RWPE1 (cell line): ENCODE measurements around the gene ITM2B.

ENCODE experiments used
- CTCF ChIA-PET: fragments of 350-600 bp; sonication (Branson Sonifier 250); formaldehyde crosslinking; extraction: SDS; loops from one replicate; lab custom pipeline; 2021; lab: Yijun Ruan, JAX
- POLR2A ChIA-PET: fragments of 400-600 bp; formaldehyde crosslinking; extraction: SDS; loops from one replicate; lab custom pipeline; 2020; ENCODE audit warnings: antibody characterized with exemption; ENCODE audit not compliant: low non-redundant PET; lab: Yijun Ruan, JAX
- DNase-seq: peaks from one replicate; pipeline ENCODE4 v3.0.0; 2012; ENCODE audit warnings: low spot score
- H3K27ac ChIP-seq: fragments of 450-650 bp; 2 replicates; pipeline ENCODE4 v1.5.1; 2017
- CTCF ChIP-seq: fragments of 450-650 bp; conservative IDR thresholded peaks from 2 replicates; pipeline ENCODE4 v1.5.1; 2017; ENCODE audit warnings: low read depth, mild to moderate bottlenecking

Gene ITM2B

GRCh38 chr13:48317511-48318376 is 84.7 kb downstream of the ITM2B start:
- no peak overlapping the region for H3K27ac ChIP-seq
- POLR2A ChIA-PET = no interaction called here
- CTCF ChIA-PET = no interaction called here
- TF ChIP-seq CTCF = no peak
- no peak for DNase-seq

- ChIA-PET CTCF (no interaction called here), POLR2A (no interaction called here)
- no peak overlapping the region for H3K27ac ChIP-seq
- TF ChIP-seq CTCF = no peak
- no peak for DNase-seq
Observed at GRCh38 chr13:48318377-48318811, 85.4 kb downstream of the ITM2B start.

- CTCF ChIA-PET = no interaction called here
- DNase-seq = no peak
Observed at GRCh38 chr13:48318821-48319511, 86.0 kb downstream of the ITM2B start.

More at GRCh38 chr13:48318821-48319511, 86.0 kb downstream of the ITM2B start:
- POLR2A ChIA-PET = no interaction called here
- no peak for TF ChIP-seq CTCF
- no peak overlapping the region for H3K27ac ChIP-seq
